Esophagus squamous epithelium (tissue), 4 donors: ENCODE results near the gene BRD1.

ENCODE experiments used
- POLR2A ChIP-seq, 4 donors: fragments of 450-650 bp; IDR thresholded peaks; one replicate each; pipeline ENCODE4 v1.6.1; 2017; ENCODE audit warnings: antibody characterized with exemption in 4 of 4, mild to moderate bottlenecking in 4 of 4, moderate library complexity in 3 of 4
- TF ChIP-seq, protein P1 (sequence below), 6 experiments: fragments of 450-650 bp in 4 of 6; fragments of 200-600 bp in 2 of 6; sonication (generic) in 2 of 6; IDR thresholded peaks; one replicate each; pipeline ENCODE4 v1.5.1; 2016 to 2019; ENCODE audit warnings: antibody characterized with exemption in 6 of 6, mild to moderate bottlenecking in 4 of 6, moderate library complexity in 4 of 6

DNA sequence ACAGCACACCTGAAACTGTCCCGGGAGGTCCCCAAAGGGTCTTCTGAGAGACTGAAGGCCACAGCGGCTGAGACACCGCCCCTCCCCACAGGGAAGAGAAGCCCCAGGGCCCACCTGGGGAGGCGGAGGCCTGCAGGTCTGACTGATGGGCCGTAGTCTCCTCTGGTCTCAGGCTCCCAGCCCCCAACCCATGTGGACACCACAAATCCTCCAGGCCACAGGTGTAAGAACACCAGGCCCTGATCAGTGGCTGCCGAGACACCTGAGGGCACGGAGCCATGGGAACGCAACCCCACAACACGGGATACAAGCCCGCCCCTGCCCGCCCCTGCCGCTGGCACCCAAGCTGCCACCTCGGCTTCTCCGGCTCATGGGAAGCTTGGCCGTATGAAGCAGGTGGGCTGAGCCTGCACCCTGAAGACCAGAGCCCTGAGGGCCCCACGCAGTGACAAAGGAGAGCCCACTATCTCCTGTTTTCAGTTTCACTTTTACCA is 46.3 kb downstream of the BRD1 start:
- no peak for TF ChIP-seq POLR2A (IDR thresholded peaks at IDR 0.05)
- TF ChIP-seq, protein P1, sequence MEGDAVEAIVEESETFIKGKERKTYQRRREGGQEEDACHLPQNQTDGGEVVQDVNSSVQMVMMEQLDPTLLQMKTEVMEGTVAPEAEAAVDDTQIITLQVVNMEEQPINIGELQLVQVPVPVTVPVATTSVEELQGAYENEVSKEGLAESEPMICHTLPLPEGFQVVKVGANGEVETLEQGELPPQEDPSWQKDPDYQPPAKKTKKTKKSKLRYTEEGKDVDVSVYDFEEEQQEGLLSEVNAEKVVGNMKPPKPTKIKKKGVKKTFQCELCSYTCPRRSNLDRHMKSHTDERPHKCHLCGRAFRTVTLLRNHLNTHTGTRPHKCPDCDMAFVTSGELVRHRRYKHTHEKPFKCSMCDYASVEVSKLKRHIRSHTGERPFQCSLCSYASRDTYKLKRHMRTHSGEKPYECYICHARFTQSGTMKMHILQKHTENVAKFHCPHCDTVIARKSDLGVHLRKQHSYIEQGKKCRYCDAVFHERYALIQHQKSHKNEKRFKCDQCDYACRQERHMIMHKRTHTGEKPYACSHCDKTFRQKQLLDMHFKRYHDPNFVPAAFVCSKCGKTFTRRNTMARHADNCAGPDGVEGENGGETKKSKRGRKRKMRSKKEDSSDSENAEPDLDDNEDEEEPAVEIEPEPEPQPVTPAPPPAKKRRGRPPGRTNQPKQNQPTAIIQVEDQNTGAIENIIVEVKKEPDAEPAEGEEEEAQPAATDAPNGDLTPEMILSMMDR (IDR thresholded peaks at IDR 0.05), result no peak
